Stomach (tissue), 4 donors: ENCODE data around the gene NISCH.

Experiments used
- EP300 ChIP-seq: sonication (generic); formaldehyde crosslinking; IDR thresholded peaks from one replicate; pipeline ENCODE4 v1.6.1; 2017; ENCODE audit warnings: antibody characterized with exemption
- POLR2A ChIP-seq, 4 donors: fragments of 450-650 bp; IDR thresholded peaks; one replicate each; pipeline ENCODE4 v1.6.1; 2016; ENCODE audit warnings: antibody characterized with exemption in 4 of 4, control low read depth in 2 of 4, mild to moderate bottlenecking in 1 of 4, moderate library complexity in 1 of 4
- POLR2AphosphoS5 ChIP-seq, 3 donors: sonication (generic); formaldehyde crosslinking; IDR thresholded peaks; one replicate each; pipeline ENCODE4 v1.6.1; 2016; ENCODE audit warnings: antibody characterized with exemption in 3 of 3
- TF ChIP-seq, protein P1 (sequence below), 7 experiments: fragments of 450-650 bp in 4 of 7; fragments of 200-600 bp in 3 of 7; sonication (generic) in 3 of 7; IDR thresholded peaks; one replicate each; pipeline ENCODE4 v1.5.1; 2016 to 2019; ENCODE audit warnings: antibody characterized with exemption in 7 of 7, control low read depth in 2 of 7, mild to moderate bottlenecking in 1 of 7

DNA sequence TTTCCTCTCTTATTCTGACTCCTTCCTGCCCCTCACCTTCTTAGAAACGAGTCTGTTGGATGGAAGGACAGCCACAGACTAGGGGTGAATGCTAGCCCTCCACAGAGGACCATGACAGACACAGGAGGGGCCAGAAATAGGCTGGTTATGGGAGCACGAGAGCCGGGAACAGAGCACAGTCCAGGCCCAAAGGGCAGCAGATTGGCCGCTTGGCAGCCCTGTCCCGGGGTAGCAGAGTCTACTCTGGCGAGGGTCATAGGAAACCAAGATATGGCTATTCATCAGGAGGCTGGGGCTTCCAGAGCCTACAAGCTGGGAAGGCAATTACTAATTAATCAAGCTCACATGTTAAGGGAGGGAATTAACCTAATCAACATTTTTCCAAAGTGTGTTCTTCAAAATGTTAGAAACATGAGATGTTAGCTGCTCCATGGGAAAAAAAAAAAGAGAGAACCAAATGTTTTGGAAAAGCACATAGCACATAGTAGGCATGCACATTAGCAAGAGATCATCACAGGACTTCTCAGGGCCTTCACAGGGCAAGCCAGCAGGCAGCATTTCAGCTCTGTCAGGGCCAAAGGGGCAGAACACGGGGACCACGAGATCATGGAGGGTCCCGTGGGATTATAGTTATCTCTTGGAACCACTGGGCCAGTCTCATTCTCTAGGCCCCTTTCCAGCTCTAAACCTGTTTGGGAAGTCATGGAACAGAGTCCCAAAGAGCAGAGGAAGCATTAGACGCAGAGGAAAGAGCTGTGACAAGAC, 23.8 kb upstream of the NISCH start:
- TF ChIP-seq, protein P1, sequence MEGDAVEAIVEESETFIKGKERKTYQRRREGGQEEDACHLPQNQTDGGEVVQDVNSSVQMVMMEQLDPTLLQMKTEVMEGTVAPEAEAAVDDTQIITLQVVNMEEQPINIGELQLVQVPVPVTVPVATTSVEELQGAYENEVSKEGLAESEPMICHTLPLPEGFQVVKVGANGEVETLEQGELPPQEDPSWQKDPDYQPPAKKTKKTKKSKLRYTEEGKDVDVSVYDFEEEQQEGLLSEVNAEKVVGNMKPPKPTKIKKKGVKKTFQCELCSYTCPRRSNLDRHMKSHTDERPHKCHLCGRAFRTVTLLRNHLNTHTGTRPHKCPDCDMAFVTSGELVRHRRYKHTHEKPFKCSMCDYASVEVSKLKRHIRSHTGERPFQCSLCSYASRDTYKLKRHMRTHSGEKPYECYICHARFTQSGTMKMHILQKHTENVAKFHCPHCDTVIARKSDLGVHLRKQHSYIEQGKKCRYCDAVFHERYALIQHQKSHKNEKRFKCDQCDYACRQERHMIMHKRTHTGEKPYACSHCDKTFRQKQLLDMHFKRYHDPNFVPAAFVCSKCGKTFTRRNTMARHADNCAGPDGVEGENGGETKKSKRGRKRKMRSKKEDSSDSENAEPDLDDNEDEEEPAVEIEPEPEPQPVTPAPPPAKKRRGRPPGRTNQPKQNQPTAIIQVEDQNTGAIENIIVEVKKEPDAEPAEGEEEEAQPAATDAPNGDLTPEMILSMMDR (IDR thresholded peaks at IDR 0.05): no peak
- TF ChIP-seq POLR2A (IDR thresholded peaks at IDR 0.05) (no peak), EP300 (no peak), POLR2AphosphoS5 (IDR thresholded peaks at IDR 0.05) (no peak)
